Testis (tissue), 3 donors: ENCODE data around the gene C3orf22. TPM values are rescaled to one million over a fixed set of nuclear protein-coding genes. Genes with fewer than 3 reads are reported as not detected.

Source experiments
- DNase-seq: peaks from one replicate; pipeline ENCODE4 v3.0.0-alpha.2; 2019
- H3K27ac ChIP-seq, 2 donors: fragments of 200-600 bp; sonication (generic); one replicate each; pipeline ENCODE4 v1.5.1; 2019
- H3K27me3 ChIP-seq: fragments of 200-600 bp; sonication (generic); one replicate; pipeline ENCODE4 v1.5.1; 2019
- H3K36me3 ChIP-seq: fragments of 200-600 bp; sonication (generic); one replicate; pipeline ENCODE4 v1.5.1; 2017; ENCODE audit warnings: low read depth; ENCODE audit errors: missing control alignments
- H3K4me1 ChIP-seq: fragments of 200-600 bp; sonication (generic); one replicate; pipeline ENCODE4 v1.5.1; 2019
- H3K4me3 ChIP-seq, 2 donors: fragments of 200-600 bp; sonication (generic); one replicate each; pipeline ENCODE4 v1.5.1; 2017 to 2019
- H3K9me3 ChIP-seq: fragments of 200-600 bp; sonication (generic); one replicate; pipeline ENCODE4 v1.5.1; 2017
- POLR2A ChIP-seq: fragments of 450-650 bp; IDR thresholded peaks from one replicate; pipeline ENCODE4 v1.6.1; 2017; ENCODE audit warnings: antibody characterized with exemption, mild to moderate bottlenecking, moderate library complexity
- WGBS, 2 donors: methylation state at CpG; one replicate each; pipeline ENCODE4 v1.1.5; 2018; 5-methylcytosine and 5-hydroxymethylcytosine counted together
- intact Hi-C: fragments of 100-400 bp; cut with DNase I; formaldehyde crosslinking; loops from one replicate; pipeline ENCODE4 v1.15.1; 2023; ENCODE audit warnings: low total_unique reads
- polyA plus RNA-seq: library from polyadenylated mRNA; stranded (reverse); fragments of 350-450 nt; fragmentation: Illumina TruSeq; extraction: RNeasy Lipid Tissue Mini Kit (QIAGEN cat#74804); gene quantifications from one replicate; pipeline ENCODE4 v1.2.3, GENCODE V29; 2014; ENCODE audit warnings: low read depth, low replicate concordance; ENCODE audit not compliant: insufficient read depth
- total RNA-seq, 2 donors: library from RNA; depleted of rRNA; stranded (reverse); fragments of >200 nt; gene quantifications; one replicate each; pipeline ENCODE4 v1.2.3, GENCODE V29; 2016
- TF ChIP-seq, protein P1 (sequence below), 3 experiments: fragments of 450-650 bp in 2 of 3; fragments of 200-600 bp in 1 of 3; sonication (generic) in 1 of 3; IDR thresholded peaks; one replicate each; pipeline ENCODE4 v1.5.1; 2016 to 2019; ENCODE audit warnings: antibody characterized with exemption in 3 of 3, mild to moderate bottlenecking in 2 of 3, moderate library complexity in 1 of 3

C3orf22 gene
- total and polyA plus RNA-seq, 3 donors from 2014 or later = 33.0 to 61.4 (median 42.2) TPM

DNA sequence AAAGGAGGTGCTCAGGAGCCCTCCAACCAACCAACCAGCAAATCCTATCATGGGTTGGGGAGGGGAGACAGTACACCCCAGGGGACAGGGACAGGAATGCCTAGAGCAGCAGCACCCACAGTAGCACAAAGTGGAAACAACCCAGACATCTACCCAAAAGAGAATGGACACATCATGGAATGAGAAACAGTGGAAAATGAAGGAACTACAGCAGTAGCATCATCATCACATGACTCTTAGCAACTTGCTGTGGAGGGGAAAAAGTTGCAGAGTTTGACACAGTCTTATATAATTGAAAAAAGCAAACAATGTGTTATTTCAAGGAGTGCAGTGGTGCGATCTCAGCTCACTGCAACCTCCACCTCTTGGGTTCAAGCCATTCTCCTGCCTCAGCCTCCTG lies 11.0 kb downstream of the C3orf22 start:
- whole genome bisulfite sequencing, 2 donors = 63 to 77% methylated on average over 1 of the region's 1 CpG
- DNase-seq = no peak
- TF ChIP-seq POLR2A = no peak
- TF ChIP-seq, protein P1, sequence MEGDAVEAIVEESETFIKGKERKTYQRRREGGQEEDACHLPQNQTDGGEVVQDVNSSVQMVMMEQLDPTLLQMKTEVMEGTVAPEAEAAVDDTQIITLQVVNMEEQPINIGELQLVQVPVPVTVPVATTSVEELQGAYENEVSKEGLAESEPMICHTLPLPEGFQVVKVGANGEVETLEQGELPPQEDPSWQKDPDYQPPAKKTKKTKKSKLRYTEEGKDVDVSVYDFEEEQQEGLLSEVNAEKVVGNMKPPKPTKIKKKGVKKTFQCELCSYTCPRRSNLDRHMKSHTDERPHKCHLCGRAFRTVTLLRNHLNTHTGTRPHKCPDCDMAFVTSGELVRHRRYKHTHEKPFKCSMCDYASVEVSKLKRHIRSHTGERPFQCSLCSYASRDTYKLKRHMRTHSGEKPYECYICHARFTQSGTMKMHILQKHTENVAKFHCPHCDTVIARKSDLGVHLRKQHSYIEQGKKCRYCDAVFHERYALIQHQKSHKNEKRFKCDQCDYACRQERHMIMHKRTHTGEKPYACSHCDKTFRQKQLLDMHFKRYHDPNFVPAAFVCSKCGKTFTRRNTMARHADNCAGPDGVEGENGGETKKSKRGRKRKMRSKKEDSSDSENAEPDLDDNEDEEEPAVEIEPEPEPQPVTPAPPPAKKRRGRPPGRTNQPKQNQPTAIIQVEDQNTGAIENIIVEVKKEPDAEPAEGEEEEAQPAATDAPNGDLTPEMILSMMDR (IDR thresholded peaks at IDR 0.05) = no peak

DNA sequence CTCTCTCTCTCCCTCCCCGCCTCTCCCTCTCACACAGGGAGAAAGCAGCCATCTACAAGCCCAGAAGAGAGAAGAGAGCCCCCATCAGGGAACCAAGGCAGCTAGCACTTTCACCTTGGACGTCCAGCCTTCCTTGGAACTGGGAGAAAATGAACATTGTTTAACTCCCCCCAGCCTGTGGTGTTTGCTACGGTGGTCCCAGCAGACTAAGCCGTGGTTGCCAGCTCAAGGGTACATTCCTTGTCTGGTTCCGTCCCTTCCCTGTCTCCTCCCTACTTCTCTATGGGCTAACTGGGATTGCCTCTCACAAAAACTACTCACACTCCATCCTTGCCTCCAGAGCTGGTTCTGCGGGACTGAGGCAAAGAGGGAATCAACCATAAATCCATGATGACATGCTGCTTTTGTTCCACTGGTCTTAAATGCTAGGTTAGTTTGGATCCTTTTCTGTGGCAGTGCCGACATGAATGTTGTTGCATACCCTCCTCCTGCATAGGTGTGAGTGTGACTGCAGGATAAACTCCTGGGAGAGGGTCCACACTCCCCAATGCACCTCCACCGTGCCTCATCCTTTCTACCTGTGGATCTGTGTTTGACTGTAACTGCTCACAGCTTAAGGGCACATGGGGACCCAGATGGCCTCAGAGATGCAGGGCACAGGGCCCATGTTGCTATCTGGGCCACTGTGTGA lies 12.0 kb downstream of the C3orf22 start:
- H3K27ac ChIP-seq = no peak overlapping the region
- no peak for DNase-seq
- H3K9me3 ChIP-seq = no peaks in the 10 kb centered on the region
- intact Hi-C loops = no loop called here
- TF ChIP-seq, protein P1 (IDR thresholded peaks at IDR 0.05) = no peak
- no peak for TF ChIP-seq POLR2A
- H3K4me3 ChIP-seq = no peak overlapping the region
- 88 to 93% methylated on average over 8 of the region's 8 CpGs for WGBS, 2 donors
- H3K27me3 ChIP-seq = no peaks in the 10 kb centered on the region
- no peaks in the 10 kb centered on the region for H3K4me1 ChIP-seq
- H3K36me3 ChIP-seq = no peaks in the 10 kb centered on the region

More for the DNA sequence above, 11.0 kb downstream of the C3orf22 start:
- H3K9me3 ChIP-seq = no peaks in the 10 kb centered on the region
- H3K27me3 ChIP-seq = no peaks in the 10 kb centered on the region
- H3K36me3 ChIP-seq = no peaks in the 10 kb centered on the region
- no peak overlapping the region for H3K4me3 ChIP-seq
- intact Hi-C loops = no loop called here
- H3K27ac ChIP-seq = no peak overlapping the region
- H3K4me1 ChIP-seq = no peaks in the 10 kb centered on the region

DNA sequence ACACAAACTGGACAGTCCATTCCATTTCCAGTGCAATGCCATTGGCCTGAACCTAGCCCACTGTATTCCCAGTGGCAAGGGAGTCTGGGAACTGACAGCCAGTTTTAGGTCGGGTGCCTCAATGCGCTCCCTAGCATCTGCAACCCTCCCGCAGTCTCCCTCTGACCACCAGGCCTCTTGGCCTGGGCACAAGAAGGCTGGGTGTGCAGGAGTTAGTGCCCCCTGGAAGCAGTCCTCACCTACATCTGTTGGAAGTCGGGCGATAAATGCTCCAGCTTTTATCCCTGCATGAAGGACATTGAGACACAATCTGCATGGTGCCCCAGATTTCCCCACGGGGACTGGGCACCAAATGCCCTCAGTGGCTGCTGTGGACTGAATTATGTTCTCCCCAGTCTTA lies 12.7 kb downstream of the C3orf22 start:
- TF ChIP-seq POLR2A = no peak
- TF ChIP-seq, protein P1 (IDR thresholded peaks at IDR 0.05) = no peak
- no peak overlapping the region for H3K27ac ChIP-seq
- no peak for DNase-seq
- no peaks in the 10 kb centered on the region for H3K27me3 ChIP-seq
- no peaks in the 10 kb centered on the region for H3K4me1 ChIP-seq
- WGBS, 2 donors = 90 to 100% methylated on average over 6 of the region's 6 CpGs
- no peaks in the 10 kb centered on the region for H3K9me3 ChIP-seq
- no peaks in the 10 kb centered on the region for H3K36me3 ChIP-seq
- H3K4me3 ChIP-seq = no peak overlapping the region
- intact Hi-C loops = no loop called here

DNA sequence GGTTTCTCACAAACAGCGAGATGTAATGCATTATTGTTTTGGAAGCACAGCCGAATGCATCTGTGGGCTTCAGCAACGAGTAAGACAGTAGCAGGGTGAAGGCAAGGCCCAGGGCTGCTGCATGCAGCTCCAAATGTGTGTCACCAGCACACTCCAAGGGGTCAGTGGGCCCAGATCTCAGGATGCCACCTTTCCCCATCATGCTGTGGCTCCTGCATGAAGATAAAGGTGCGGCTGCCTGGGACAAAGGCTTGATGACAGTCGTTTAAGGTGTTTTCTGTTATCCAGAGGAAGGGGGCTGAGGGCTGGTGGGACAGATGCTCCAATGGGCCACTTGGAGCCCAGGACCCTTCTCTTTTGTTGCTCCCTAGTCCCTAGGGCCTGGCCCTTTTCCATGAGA lies 13.2 kb downstream of the C3orf22 start:
- Histone ChIP-seq H3K27me3 (no peaks in the 10 kb centered on the region), H3K27ac (no peak overlapping the region), H3K4me3 (no peak overlapping the region), H3K36me3 (no peaks in the 10 kb centered on the region), H3K9me3 (no peaks in the 10 kb centered on the region), H3K4me1 (no peaks in the 10 kb centered on the region)
- DNase-seq = no peak
- intact Hi-C loops = no loop called here
- 90 to 94% methylated on average over 4 to 5 of the region's 5 CpGs for WGBS, 2 donors
- TF ChIP-seq POLR2A = no peak
- TF ChIP-seq, protein P1 (IDR thresholded peaks at IDR 0.05) = no peak
